CD4-positive, alpha-beta T cell treated with Interleukin-17A for 1 hour (primary cell): Measurements from ENCODE around the gene TOM1.

ENCODE experiments used
- DNase-seq: peaks from one replicate; pipeline ENCODE4 v3.0.0-alpha.2; 2020

The TOM1 gene

DNA sequence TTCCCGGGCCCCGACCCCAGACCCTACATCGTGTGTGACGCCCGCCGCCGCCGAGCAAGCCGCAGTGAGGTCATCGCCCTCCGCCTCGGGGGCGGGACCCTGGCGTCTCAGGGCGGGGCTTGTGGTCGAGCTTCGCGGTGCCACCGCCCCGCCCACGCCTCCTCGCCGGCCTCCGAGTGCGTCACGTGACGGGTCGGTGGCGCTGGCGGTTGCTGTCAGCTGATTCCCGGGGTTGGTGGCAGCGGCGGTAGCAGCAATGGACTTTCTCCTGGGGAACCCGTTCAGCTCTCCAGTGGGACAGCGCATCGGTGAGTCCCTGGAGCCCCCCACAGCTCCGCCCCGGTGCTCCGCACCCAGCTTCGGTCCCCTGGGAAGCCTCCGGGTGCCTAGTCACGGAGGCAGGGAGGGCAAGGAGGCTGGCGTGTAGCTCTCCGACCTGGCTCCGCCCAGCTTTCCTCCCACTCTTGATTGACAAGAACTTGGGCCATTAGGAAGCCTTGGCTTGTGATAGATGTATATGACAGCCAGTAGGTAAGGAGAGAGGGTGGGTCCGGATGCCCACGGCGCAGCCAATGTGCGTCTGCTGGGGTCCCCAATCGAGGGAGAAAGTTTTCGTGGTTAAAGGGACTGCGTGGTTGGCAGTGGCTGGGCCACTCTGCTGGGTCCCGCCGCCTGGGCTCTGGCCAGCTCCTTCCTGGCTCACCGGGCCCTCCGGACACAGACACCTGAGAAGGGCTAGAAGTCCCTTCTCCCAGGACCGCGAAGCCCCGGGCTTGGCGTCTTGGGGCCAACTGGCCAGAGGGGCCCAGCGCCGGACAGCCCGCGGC lies at the start of gene TOM1:
Gene TOM1, plus strand, starts transcription at position 222 of the 827 bp plus-strand sequence. Its CDS starts 35 bp downstream, at position 257.
- peak; percentile 99 for DNase-seq

DNA sequence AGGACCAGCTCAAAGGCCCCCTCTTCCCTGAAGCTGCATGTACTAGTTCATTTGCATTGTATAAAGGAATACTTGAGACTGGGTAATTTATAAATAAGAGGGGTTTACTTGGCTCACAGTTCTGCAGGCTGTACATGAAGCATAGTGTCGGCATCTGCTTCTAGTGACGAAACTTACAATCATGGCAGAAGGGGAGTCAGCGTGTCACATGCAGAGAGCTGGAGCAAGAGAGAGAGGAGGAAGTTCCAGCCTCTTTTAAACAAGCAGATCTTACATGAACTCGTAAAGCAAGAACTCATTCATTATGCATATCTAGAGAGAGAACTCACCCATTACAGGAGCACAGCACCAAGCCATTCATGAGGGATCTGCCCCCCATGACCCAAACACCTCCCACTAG lies 49.5 kb upstream of the TOM1 start:
- DNase-seq = no peak

DNA sequence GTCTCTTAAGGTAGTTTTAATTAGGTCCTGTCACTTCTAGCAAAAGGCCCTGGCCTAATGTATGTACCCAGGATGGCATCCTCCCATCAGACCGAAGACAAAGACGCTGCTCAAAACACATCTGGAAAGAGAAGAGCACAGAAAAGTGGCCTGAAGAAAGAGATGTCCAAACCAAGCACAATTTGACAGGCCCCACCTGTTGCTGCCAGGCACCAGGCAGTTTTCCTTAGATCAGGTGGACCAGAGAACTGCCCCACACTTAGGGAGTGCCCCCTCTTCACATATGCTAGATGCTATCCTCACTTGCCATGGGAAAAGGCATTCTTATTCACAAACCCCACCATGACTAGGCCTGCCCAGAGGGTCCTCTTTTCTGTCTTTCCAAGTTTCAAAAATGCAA lies 45.7 kb upstream of the TOM1 start:
- no peak for DNase-seq

DNA sequence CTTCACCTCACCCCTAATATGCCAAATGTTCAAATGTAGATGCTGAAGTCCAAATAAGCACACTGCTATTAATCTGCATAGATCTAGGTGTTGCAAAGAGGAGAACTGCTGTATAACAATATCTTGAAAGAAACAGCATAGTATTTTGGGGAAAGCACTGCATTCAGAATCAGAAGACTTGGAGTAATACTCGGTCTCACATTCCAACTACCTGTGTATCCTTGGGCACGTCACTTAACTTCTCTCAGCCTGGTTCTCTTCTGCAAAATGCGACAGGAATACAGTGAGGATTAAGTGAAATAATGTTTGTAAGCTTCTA lies 42.7 kb upstream of the TOM1 start:
- DNase-seq = no peak

DNA sequence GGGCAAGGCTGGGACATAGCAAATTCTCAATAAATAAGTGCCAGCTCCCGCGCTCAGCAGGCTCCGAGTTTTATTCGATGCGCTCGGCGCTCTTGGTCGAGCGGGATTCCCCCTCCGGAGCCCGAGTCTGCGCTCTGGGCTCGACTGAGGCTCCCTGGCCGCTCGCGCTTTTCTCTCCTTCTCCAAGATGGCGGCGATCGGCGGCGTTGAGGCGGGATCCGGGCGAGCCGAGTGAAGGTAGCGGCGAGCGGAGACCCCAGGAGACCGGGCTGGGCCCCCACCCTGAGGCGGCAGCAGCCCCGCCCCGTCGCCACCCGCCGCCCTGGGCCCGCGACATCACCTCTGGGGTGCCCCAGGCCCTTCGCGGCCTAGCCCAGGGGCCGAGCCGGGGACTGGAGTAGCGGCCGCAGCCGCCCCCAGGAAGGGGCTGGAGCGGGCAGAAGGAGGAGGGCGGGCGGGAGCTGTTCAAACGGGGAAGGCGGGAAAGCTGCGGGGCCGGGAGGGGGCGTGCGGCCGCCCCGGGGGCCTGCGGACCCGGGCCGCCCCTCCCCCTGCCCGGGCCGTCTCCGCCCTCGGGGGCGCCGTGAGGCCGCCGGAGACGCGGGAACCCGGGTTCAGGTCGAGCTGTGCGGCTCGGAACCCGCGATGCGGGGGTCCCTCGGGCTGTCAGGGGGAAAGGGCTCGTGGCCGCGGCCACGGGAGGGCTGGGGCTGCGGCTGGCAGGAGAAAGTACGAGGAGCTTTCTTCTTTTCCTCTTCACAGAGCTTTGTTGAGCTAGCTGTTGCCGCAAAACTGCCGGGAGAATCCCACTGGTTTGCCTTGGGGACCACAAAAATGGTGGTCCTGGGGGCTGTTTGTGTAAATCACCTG lies 42.1 kb upstream of the TOM1 start, which contains the start of gene HMGXB4:
Gene HMGXB4, plus strand, starts transcription at position 173 of the 870 bp plus-strand sequence. CDS start 4,898 bp downstream, outside the sequence.
- peak; percentile 90 for DNase-seq

DNA sequence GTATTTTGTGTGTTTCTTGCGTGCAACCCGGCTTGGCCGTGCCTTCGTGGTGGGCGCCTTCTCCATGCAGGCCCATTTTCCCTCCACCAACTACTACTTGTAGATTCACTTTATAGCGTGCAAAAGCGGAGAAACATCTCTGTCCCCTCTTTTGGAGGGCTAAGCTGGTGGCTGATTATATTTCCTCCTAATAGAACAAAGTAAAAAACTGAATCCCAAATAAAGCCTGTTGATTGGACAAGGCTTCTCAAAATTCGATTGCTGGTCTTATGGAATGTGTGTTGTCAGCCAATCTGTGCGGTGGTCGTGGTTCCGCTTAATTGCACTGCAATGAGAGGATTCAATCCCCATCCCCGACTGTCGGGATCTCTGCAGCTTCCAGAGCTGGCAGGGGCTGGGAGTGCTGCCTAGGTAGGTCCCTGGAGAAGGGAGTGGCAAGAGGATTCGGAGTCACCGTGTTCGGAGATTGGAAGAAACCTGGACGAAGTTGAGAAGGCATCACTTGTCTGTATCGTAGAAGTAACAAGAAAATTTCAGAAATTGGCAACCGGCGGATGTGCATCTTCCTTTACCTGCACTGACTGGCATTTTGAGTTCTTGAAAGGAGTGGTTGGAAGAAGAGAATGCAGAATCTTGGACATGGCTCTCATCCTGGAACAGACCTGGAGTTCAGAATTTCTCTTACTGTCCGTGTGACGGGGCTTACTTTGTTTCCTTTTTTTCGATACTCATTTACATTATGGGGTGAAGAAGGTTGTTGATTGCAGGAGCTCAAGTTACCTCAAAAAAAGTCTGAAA lies 41.3 kb upstream of the TOM1 start:
- no peak for DNase-seq

DNA sequence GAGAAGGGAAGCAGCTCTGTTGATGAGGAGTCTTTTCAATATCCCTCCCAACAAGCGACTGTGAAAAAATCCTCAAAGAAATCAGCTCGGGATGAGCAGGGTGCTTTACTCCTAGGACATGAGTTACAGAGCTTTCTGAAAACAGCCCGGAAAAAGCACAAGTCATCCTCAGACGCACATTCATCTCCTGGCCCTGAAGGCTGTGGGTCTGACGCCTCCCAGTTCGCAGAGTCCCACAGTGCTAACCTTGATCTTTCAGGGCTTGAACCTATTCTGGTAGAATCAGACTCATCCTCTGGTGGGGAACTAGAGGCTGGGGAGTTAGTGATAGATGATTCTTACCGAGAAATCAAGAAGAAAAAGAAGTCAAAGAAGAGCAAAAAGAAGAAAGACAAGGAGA lies 34.7 kb upstream of the TOM1 start:
- no peak for DNase-seq

DNA sequence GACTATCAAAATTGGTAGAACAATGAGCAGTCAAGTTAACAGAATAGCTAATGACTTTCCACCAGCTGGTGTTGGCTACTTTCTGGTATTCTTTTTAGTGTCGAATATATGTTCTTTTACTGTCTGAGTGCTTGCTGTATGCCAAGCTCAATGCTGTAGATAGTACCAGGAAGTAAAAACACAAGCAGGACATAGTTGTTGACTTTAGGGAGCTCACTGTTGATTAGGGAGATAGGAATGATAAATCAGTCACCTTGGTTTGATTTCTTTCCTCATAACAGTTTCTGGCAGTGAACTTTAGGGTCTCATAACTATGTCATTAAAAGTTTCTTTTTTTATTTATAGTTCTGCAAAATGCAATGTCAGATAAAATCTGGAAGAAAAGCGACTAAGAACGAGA lies 33.4 kb upstream of the TOM1 start:
- no peak for DNase-seq

DNA sequence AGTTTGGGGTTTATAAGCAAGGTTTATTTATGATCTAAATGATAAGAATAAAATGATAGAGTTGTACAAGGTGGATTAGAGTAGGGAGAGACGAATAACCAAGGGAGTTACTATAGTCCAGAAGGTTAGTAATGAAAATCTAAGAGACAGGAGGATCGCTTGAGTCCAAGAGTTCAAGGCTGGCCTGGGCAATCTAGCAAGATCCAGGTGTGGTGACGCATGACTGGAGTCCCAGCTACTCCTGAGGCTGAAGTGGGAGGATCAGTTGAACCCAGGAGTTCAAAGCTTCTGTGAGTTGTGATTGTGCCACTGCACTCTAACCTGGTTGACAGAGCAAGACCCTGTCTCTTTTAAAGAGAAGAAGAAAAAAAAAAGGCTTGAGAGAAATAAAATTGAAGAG lies 30.1 kb upstream of the TOM1 start:
- DNase-seq = no peak

DNA sequence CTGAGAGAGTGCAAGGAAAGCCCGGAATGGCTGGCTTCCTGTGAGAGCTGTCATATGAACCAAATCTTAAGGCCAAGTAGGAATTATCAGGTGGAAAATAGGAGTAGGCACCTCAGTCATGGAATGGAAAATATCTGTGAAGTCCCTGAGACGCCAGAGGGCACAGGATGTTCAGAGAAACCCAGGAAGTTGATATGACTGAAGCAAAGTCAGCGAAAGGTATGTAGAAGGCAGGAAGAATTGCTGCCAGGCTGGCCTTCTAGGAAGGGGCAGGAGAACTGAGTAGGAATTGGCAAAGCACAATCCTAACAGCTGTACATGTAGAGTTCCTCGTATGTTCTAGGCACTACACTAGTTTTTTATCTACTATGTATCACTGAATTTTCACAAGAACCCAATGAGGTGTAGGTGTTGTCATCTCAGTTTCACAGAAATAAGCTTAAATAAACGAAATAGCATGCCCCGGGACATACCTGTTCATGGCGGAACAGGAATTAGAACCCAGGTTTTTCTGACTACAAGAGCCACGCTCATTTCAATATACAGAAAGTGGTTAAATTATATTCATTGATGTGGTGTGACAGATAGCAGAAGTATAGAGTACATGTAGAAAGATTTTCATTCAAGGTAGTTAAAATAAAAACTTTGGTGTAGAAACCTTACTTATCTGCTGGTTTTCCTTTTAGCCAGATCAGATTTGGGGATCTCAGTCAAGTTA lies 25.4 kb upstream of the TOM1 start:
- DNase-seq = peak; percentile 15

DNA sequence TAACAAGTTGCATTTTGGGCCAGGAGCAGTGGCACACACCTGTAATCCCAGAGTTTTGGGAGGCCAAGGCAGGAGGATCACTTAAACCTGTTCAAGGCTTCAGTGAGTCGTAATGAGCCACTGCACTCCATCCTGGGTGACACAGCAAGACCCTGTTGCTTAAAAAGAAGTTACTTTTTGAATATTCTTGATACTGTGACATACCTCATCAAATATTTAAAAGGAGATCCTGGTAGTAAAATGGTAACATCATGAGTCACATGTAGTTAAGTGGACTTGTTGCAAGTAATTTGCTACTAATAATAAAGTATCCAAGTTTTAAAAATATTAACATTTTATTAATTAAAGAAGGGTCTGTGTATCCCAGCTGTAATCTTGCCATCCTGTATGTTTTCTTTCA lies 24.1 kb upstream of the TOM1 start:
- no peak for DNase-seq

DNA sequence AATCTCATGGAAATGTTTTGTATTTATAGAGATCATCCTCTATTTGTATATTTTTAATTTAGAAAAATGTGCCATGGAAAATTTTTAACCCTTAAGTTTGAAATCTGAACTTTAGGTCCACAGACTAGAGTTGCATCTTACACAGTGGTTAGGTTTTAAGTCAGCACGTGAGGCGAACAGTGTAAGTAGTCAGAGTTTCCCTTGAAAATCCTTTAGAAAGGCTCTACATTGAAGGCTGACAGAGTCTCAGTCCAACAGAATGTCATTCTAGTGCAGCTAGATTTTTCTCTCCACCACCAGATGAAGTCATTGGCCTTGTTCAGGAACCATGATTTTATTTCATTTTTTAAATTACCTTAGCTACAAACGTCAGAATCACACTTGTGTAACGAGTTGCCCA lies 23.7 kb upstream of the TOM1 start:
- no peak for DNase-seq

DNA sequence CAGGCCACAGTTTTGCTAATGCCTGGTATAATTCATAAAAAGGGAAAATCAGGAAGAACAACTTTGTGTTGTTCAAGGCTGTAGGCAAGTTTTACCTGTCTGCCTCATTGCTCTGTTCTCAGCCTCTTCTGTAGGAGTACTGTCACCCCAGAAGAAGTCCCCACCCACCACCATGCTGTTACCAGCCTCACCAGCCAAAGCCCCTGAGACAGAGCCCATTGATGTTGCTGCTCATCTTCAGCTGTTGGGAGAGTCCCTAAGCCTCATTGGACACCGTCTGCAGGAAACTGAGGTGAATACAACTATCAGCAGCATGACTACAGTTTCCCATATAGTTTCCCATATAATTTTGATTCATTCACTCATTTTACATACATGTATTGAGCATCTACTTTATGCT lies 11.6 kb upstream of the TOM1 start:
- no peak for DNase-seq

DNA sequence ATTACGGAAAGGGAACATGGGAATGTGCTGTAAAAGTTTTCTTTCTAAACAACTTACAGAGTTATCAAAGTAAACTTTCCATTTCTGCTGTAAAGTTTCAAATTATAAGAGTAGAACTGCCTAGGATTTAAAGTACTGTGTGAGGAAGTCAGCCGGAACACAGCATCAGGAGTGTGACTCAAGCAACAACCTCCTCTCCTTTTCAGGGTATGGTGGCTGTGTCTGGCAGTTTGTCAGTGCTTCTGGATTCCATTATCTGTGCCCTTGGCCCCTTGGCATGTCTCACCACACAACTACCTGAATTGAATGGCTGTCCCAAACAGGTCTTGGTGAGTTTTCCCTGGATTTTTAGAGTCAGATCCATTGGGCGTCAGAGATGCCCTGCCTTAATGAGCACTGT lies 6.9 kb upstream of the TOM1 start:
- DNase-seq = no peak

DNA sequence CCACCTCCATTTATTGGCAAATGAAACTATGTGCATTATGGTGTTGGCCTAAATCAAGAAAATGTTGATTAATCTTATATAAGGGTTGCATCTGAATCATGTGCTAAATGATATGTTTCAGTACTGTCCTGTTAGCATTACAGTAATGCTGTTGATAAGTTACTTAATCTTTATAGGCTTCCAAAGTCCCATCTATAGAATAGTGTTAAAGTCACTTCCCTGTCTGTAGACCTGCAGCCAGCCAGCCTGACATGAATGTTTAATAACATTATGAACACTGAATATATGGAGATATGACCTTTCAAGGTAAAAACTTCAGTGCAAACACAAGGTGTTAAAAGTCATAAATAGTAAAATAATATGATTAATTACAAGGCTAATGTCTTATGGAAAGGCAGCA lies 3.6 kb upstream of the TOM1 start:
- DNase-seq = no peak

DNA sequence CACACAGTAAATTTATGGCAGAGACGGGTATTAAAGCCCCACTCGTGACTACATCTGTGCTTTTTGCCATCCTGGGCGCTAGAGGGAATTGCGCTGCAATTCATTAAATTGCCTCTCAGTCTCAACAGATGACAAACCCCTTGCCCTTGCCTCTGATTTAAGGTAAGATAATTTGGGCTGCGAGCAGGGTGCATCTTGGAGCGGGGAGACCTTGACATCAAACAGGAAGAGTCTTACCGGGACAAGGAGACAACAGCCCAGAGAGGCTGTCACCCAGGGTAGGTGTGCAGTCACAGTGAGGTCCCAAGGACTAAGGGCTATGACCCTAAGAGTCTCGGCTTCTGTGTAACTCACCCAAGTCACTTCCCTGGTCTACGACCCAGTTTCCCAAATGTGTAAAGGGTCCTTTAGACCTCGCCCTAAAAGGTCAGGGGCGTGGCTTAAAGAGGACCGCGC lies 449 bp upstream of the TOM1 start:
- no peak for DNase-seq

DNA sequence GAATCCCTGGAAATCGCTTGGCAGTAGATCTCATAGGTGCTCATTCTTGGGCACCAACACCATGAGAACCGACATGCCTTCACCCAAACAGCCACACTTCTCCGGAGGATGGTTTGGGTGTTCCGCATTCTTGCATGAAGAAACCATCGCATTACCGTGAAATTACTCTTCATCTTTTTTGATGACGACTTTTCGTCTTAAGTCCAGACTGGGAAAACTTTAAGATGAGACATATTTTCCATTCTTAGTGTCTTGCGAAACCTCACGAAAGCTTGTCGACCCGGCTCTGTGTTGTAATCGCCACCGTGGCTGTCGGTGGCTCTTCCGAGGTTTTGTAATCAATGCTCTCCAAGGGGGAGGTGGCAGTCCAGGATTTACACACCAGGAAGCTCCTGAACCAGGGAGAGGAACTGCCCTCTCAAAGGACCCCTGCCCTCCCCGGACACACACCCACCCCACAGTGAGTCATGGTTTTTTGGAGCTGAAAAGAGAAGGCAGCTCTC lies 1.7 kb downstream of the TOM1 start:
- peak; percentile 31 for DNase-seq

DNA sequence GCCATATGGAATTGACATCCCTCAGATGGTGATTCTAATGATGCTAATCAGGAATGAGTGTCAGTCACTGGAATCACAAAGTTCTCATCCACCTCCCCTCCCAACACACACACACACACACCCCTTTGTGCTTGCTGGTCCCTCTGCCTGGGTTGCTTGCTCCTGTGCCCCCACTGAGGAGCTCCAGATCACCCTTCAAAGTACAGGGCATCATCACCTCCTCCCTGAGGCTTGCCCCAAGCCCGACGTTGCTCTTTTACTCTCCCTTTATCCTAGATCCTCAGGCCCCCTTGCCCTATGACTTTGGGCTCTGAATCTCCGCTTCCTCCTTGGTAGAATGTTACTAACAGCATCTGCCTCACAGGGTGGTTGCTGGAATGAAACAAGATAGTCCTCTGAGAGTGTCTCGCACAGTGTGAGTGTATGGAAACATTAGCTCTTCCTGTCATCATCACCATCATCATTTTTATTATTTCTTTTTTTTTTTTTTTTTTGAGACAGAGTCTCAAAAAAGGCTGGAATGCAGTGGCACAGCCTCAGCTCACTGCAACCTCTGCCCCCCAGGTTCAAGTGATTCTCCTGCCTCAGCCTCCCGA lies 3.4 kb downstream of the TOM1 start:
- no peak for DNase-seq

DNA sequence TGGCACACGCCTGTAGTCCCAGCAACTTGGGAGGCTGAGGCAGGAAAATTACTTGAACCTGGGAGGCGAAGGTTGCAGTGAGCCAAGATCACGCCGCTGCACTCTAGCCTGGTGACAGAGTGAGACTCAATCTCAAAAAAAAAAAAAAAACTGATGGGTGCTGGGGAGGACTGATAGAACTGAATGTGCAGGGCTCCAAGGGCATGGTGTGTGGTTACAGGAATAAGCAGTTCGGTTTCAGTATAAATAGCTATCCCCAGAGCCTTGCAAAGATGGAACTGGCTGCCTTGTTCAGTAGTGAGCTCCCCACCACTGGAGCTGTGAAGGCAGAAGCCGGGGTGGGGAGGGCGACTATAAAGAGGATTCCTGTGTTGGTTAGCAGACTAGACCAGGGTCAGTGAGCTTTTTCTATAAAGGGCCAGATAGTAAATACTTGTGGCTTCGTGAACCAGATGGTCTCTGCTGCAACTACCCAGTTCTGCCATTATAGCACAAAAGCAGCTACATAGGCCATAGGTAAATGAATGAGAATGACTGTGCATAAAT lies 5.9 kb downstream of the TOM1 start:
- no peak for DNase-seq

DNA sequence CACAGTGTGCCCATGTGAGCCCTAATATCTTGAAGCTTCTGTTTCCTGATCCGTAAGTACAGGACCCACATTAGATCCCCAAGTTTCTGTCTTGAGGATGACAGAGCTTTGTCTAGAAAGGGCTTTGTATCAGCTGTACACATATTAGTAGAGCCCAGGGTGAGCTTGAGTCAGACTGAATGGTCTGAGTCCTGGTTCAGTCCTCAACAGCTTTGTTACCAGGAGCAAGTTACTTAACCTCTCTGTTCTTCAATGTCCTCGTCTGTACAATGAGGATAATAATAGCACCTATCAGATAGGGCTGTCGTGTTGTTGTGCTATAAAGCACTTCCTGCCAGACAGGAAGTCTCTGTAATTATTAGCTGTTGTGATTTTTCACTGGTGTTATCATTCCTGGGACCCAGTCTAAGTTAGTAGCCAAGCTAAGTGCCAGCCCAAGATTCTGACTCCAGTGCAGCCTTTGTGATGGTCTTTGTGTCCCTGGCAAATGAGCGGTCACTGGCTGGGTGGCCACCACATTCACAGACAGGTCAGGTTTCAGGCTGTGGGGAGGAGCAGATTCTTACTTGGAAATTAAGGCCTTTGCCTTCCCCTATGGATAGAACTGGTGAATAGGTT lies 6.8 kb downstream of the TOM1 start:
- peak; percentile 61 for DNase-seq

DNA sequence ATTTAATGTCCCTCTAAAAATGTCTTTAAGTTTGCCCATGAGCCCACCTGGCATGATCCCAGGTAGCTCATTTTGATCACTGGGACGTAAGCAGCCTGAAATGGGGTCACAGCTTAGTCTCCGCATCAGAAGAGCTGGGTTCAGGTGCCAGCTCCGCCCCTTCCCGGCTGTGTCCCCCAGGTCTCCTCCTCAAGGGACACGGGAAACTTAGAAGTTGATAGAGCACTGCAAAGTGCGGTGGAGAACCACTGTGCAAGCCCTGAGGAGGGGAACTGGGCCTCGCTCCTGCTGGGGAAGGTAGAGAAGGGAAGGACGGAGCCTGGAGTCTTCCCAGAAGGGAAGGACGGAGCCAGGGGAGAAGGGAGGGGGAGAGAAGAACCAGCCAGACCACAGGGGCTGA lies 7.7 kb downstream of the TOM1 start:
- no peak for DNase-seq
